ENCODE measurements around the gene TMTC2. TPM values are rescaled to one million over a fixed set of nuclear protein-coding genes. Genes with fewer than 3 reads are reported as not detected.
"Not testable (repeated sequence)": the region's sequence is repeated elsewhere in the genome, so short reads cannot be mapped to it uniquely, and the experiment has no call there.

Gene TMTC2
- total RNA-seq, 2 experiments from 2014 or later, result 2.6 to 3.4 TPM

- Mint-ChIP-seq H3K36me3 (peaks cover 3% of the 10 kb centered on the region), H3K27me3 (no peaks in the 10 kb centered on the region), H3K27ac (no peak overlapping the region), H3K4me3 (no peak overlapping the region), H3K9me3 (peaks cover 2% of the 10 kb centered on the region), H3K4me1 (ENCODE audit: low read depth) (peaks cover 5% of the 10 kb centered on the region)
- intact Hi-C loops (cut with micrococcal nuclease), result no loop called here
- ChIA-PET POLR2A (no interaction called here), CTCF (no interaction called here)
- DNase-seq, result no peak
Observed at GRCh38 chr12:82841487-82841904, 154.8 kb downstream of the TMTC2 start.

- POLR2A ChIA-PET, result no interaction called here
- no peaks in the 10 kb centered on the region for H3K27me3 Mint-ChIP-seq
- no peak overlapping the region for H3K4me3 Mint-ChIP-seq
- peaks cover 2% of the 10 kb centered on the region for H3K9me3 Mint-ChIP-seq
- H3K4me1 Mint-ChIP-seq (ENCODE audit: low read depth), result peaks cover 5% of the 10 kb centered on the region
- intact Hi-C loops (cut with micrococcal nuclease), result no loop called here
- peaks cover 4% of the 10 kb centered on the region for H3K36me3 Mint-ChIP-seq
- no peak overlapping the region for H3K27ac Mint-ChIP-seq
- CTCF ChIA-PET, result no interaction called here
- no peak for DNase-seq
Observed at GRCh38 chr12:82842480-82842879, 155.8 kb downstream of the TMTC2 start.

- intact Hi-C loops (cut with micrococcal nuclease); DNase-seq; POLR2A ChIA-PET; H3K27ac Mint-ChIP-seq; H3K36me3 Mint-ChIP-seq; CTCF ChIA-PET; H3K9me3 Mint-ChIP-seq; H3K27me3 Mint-ChIP-seq; H3K4me3 Mint-ChIP-seq; H3K4me1 Mint-ChIP-seq (ENCODE audit: low read depth): not testable (repeated sequence)
Observed at GRCh38 chr12:82845076-82845475, 158.4 kb downstream of the TMTC2 start.

- intact Hi-C loops (cut with micrococcal nuclease), result no loop called here
- CTCF ChIA-PET, result no interaction called here
- Mint-ChIP-seq H3K27ac (no peak overlapping the region), H3K36me3 (peaks cover 7% of the 10 kb centered on the region), H3K27me3 (no peaks in the 10 kb centered on the region), H3K4me1 (ENCODE audit: low read depth) (no peaks in the 10 kb centered on the region), H3K4me3 (no peak overlapping the region), H3K9me3 (peaks cover 2% of the 10 kb centered on the region)
- no peak for DNase-seq
- POLR2A ChIA-PET, result no interaction called here
Observed at GRCh38 chr12:82848845-82849244, 162.1 kb downstream of the TMTC2 start.

- Mint-ChIP-seq H3K4me3 (no peak overlapping the region), H3K9me3 (no peaks in the 10 kb centered on the region), H3K36me3 (peaks cover 6% of the 10 kb centered on the region), H3K27me3 (no peaks in the 10 kb centered on the region), H3K4me1 (ENCODE audit: low read depth) (no peaks in the 10 kb centered on the region), H3K27ac (no peak overlapping the region)
- ChIA-PET POLR2A (no interaction called here), CTCF (no interaction called here)
- intact Hi-C loops (cut with micrococcal nuclease), result no loop called here
- DNase-seq, result no peak
Observed at GRCh38 chr12:82852529-82852928, 165.8 kb downstream of the TMTC2 start.

- H3K4me1 Mint-ChIP-seq (ENCODE audit: low read depth), result no peaks in the 10 kb centered on the region
- H3K9me3 Mint-ChIP-seq, result no peaks in the 10 kb centered on the region
- H3K27me3 Mint-ChIP-seq, result no peaks in the 10 kb centered on the region
- intact Hi-C loops (cut with micrococcal nuclease), result no loop called here
- peaks cover 8% of the 10 kb centered on the region for H3K36me3 Mint-ChIP-seq
- POLR2A ChIA-PET, result no interaction called here
- no peak for DNase-seq
- no peak overlapping the region for H3K27ac Mint-ChIP-seq
- CTCF ChIA-PET, result no interaction called here
- H3K4me3 Mint-ChIP-seq, result no peak overlapping the region
Observed at GRCh38 chr12:82855872-82856271, 169.2 kb downstream of the TMTC2 start.

- H3K36me3 Mint-ChIP-seq, result peaks cover 8% of the 10 kb centered on the region
- H3K9me3 Mint-ChIP-seq, result no peaks in the 10 kb centered on the region
- POLR2A ChIA-PET, result no interaction called here
- H3K27me3 Mint-ChIP-seq, result no peaks in the 10 kb centered on the region
- intact Hi-C loops (cut with micrococcal nuclease), result no loop called here
- H3K4me1 Mint-ChIP-seq (ENCODE audit: low read depth), result no peaks in the 10 kb centered on the region
- no peak overlapping the region for H3K27ac Mint-ChIP-seq
- no peak overlapping the region for H3K4me3 Mint-ChIP-seq
- CTCF ChIA-PET, result no interaction called here
- DNase-seq, result no peak
Observed at GRCh38 chr12:82857276-82857675, 170.6 kb downstream of the TMTC2 start.

- Mint-ChIP-seq H3K27me3 (no peaks in the 10 kb centered on the region), H3K27ac (no peak overlapping the region), H3K4me1 (ENCODE audit: low read depth) (no peaks in the 10 kb centered on the region), H3K36me3 (peaks cover 11% of the 10 kb centered on the region), H3K4me3 (no peak overlapping the region), H3K9me3 (no peaks in the 10 kb centered on the region)
- DNase-seq, result no peak
- ChIA-PET CTCF (no interaction called here), POLR2A (no interaction called here)
- intact Hi-C loops (cut with micrococcal nuclease), result no loop called here
Observed at GRCh38 chr12:82857911-82858533, 171.3 kb downstream of the TMTC2 start.

- Mint-ChIP-seq H3K27me3 (no peaks in the 10 kb centered on the region), H3K27ac (no peak overlapping the region), H3K4me3 (no peak overlapping the region), H3K4me1 (ENCODE audit: low read depth) (no peaks in the 10 kb centered on the region), H3K36me3 (peaks cover 13% of the 10 kb centered on the region), H3K9me3 (no peaks in the 10 kb centered on the region)
- ChIA-PET CTCF (no interaction called here), POLR2A (no interaction called here)
- DNase-seq, result no peak
- intact Hi-C loops (cut with micrococcal nuclease), result no loop called here
Observed at GRCh38 chr12:82858534-82858917, 171.8 kb downstream of the TMTC2 start.

- H3K36me3 Mint-ChIP-seq, result peaks cover 13% of the 10 kb centered on the region
- H3K27ac Mint-ChIP-seq, result no peak overlapping the region
- no peak for DNase-seq
- H3K27me3 Mint-ChIP-seq, result no peaks in the 10 kb centered on the region
- no peaks in the 10 kb centered on the region for H3K9me3 Mint-ChIP-seq
- no peak overlapping the region for H3K4me3 Mint-ChIP-seq
- ChIA-PET POLR2A (no interaction called here), CTCF (no interaction called here)
- intact Hi-C loops (cut with micrococcal nuclease), result no loop called here
- no peaks in the 10 kb centered on the region for H3K4me1 Mint-ChIP-seq (ENCODE audit: low read depth)
Observed at GRCh38 chr12:82862069-82862841, 175.5 kb downstream of the TMTC2 start.

GRCh38 chr12:82862876-82863649, 176.4 kb downstream of the TMTC2 start:
- no peaks in the 10 kb centered on the region for H3K4me1 Mint-ChIP-seq (ENCODE audit: low read depth)
- no peaks in the 10 kb centered on the region for H3K27me3 Mint-ChIP-seq
- H3K4me3 Mint-ChIP-seq, result no peak overlapping the region
- peaks cover 12% of the 10 kb centered on the region for H3K36me3 Mint-ChIP-seq
- H3K9me3 Mint-ChIP-seq, result no peaks in the 10 kb centered on the region
- intact Hi-C loops (cut with micrococcal nuclease), result no loop called here
- ChIA-PET CTCF (no interaction called here), POLR2A (no interaction called here)
- H3K27ac Mint-ChIP-seq, result no peak overlapping the region
- no peak for DNase-seq

- Mint-ChIP-seq H3K27me3 (no peaks in the 10 kb centered on the region), H3K4me1 (ENCODE audit: low read depth) (peaks cover 9% of the 10 kb centered on the region), H3K4me3 (no peak overlapping the region), H3K9me3 (no peaks in the 10 kb centered on the region), H3K27ac (no peak overlapping the region), H3K36me3 (peaks cover 8% of the 10 kb centered on the region)
- ChIA-PET POLR2A (no interaction called here), CTCF (interaction anchor here (0.6 kb wide), 1 partner anchor 1103 kb away, joined by 3 read pairs; no protein-coding TSS in a partner anchor)
- no peak for DNase-seq
- intact Hi-C loops (cut with micrococcal nuclease), result no loop called here
Observed at GRCh38 chr12:82866227-82866775, 179.6 kb downstream of the TMTC2 start.
